GM23338 (cell line): ENCODE measurements around the gene SIRT7.

Experiments used
- CREB1 ChIP-seq: fragments of 250-450 bp; sonication (Bioruptor Pico); IDR thresholded peaks from 2 replicates; pipeline ENCODE4 v1.5.0; 2020; ENCODE audit warnings: low read depth, mild to moderate bottlenecking, moderate library complexity
- EZH2 ChIP-seq: fragments of 200-600 bp; sonication (generic); IDR thresholded peaks from one replicate; pipeline ENCODE4 v1.8.0; 2017; ENCODE audit warnings: antibody characterized with exemption, mild to moderate bottlenecking, low read depth; ENCODE audit not compliant: unreplicated experiment
- NANOG ChIP-seq: IDR thresholded peaks from 2 replicates; pipeline ENCODE4 v1.6.1; 2016; ENCODE audit warnings: antibody characterized with exemption, borderline replicate concordance
- ZNF114 ChIP-seq: fragments of 250-450 bp; sonication (Bioruptor Pico); IDR thresholded peaks from 2 replicates; pipeline ENCODE4 v1.5.0; 2020; ENCODE audit warnings: mild to moderate bottlenecking, moderate library complexity
- TF ChIP-seq, protein P1 (sequence below), 2 experiments: fragments of 200-600 bp in 1 of 2; sonication (generic) in 1 of 2; conservative IDR thresholded peaks; 2 replicates each; pipeline versions ENCODE4 v1.5.1 to v1.6.1; 2016 to 2017; ENCODE audit warnings: antibody characterized with exemption in 2 of 2, low read depth in 2 of 2, mild to moderate bottlenecking in 2 of 2, moderate library complexity in 1 of 2

DNA sequence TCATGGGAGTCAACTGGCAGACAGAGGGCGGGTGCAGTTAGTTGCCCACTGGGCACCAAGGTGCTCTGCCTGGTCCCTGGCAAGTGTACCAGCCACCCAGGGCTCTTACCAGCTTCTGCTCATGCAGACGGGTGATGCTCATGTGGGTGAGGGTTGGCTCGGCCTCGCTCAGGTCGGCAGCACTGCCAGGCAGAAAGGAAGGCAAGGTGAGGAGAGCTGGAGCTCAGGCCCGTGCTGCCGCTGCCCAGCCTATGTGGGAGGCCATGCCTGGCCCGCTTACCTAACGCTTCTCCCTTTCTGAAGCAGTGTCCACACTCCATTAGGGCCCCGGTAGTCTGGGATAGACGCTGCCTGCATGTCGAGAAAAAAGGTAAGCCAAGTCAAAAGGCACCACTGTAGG, 2.6 kb downstream of the SIRT7 start:
- TF ChIP-seq, protein P1, sequence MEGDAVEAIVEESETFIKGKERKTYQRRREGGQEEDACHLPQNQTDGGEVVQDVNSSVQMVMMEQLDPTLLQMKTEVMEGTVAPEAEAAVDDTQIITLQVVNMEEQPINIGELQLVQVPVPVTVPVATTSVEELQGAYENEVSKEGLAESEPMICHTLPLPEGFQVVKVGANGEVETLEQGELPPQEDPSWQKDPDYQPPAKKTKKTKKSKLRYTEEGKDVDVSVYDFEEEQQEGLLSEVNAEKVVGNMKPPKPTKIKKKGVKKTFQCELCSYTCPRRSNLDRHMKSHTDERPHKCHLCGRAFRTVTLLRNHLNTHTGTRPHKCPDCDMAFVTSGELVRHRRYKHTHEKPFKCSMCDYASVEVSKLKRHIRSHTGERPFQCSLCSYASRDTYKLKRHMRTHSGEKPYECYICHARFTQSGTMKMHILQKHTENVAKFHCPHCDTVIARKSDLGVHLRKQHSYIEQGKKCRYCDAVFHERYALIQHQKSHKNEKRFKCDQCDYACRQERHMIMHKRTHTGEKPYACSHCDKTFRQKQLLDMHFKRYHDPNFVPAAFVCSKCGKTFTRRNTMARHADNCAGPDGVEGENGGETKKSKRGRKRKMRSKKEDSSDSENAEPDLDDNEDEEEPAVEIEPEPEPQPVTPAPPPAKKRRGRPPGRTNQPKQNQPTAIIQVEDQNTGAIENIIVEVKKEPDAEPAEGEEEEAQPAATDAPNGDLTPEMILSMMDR (conservative IDR thresholded peaks at IDR 0.05; ENCODE audit: low read depth in 2 of 2), result no peak
- TF ChIP-seq CREB1 (CRISPR knock-in tag) (no peak), EZH2 (no peak), ZNF114 (CRISPR knock-in tag) (no peak), NANOG (no peak)
